Measurements from ENCODE around the gene CCL21.

The CCL21 gene

GRCh38 chr9:34709196-34709978, 549 bp downstream of the CCL21 start:
- no peak for DNase-seq (ENCODE audit: insufficient read length, low spot score)
- FAIRE-seq = no peak

DNA sequence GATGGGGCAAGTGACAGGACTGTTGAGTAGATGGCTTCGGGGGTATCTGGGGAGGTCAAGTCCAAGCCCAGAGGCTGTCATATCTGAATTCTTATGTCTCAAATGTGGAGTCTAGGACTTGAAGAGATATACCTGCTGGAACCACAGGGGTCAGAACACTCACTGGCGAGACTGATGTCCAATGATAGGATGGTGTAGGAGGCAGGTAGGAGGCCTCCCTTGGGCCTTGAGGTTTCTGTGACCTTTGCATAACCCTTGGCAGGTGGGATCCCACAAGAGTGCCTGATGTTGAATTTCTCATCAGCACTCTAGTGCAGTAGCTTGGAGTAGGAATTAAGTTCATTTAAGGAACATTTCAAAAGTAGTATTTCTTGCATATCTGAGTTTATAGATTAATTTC, 2.8 kb downstream of the CCL21 start:
- DNase-seq (ENCODE audit: insufficient read length, low spot score) = no peak
- no peak for FAIRE-seq

- DNase-seq (ENCODE audit: insufficient read length, low spot score) (peak; percentile 73), FAIRE-seq (peak; percentile 59)
Observed at GRCh38 chr9:34701769-34702736, 7.9 kb downstream of the CCL21 start.

- FAIRE-seq = no peak
Observed at GRCh38 chr9:34701023-34701768, 8.7 kb downstream of the CCL21 start.

GRCh38 chr9:34694811-34695210, 15.1 kb downstream of the CCL21 start:
- no peak for FAIRE-seq
- no peak for DNase-seq (ENCODE audit: insufficient read length, low spot score)

More at GRCh38 chr9:34701023-34701768, 8.7 kb downstream of the CCL21 start:
- DNase-seq (ENCODE audit: insufficient read length, low spot score) = peak; percentile 53

DNA sequence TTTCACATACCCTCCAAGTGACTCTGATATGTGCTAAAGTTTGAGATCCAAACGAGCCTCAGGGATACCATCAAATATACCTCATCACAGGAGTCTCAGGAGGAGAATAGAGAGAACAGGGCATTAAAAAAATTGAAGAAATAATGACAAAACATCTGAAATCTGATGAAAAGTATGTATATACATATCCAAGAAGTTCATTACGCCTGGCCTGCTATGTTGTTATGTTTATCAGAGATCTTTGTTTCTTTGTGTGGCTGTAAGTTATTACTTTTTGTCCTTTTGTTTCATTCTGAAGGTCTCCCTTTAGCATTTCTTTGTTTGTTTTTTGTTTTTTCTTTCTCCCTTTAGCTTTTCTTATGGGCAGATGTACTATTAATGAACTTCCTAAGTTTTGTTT, 16.4 kb downstream of the CCL21 start:
- DNase-seq (ENCODE audit: insufficient read length, low spot score) (no peak), FAIRE-seq (no peak)

DNA sequence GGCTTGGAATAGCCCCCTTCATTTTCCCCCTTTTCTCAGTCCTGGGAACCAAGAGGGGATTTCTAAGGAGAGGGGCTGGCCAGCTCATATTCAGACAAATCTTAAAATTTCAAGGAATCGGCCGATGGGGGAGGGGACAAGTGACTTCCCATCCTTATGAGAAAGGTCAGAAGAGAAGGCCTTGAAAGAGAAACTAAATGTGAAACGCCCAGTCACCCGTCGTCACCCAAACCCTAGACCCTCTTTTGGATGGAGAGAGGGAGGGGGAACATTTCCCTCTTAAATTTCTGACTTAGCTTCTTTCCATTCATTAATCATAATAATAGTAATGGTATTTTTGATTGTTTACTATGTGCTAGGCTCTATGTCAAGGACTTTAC, 18.0 kb downstream of the CCL21 start:
- FAIRE-seq (no peak), DNase-seq (ENCODE audit: insufficient read length, low spot score) (no peak)

DNA sequence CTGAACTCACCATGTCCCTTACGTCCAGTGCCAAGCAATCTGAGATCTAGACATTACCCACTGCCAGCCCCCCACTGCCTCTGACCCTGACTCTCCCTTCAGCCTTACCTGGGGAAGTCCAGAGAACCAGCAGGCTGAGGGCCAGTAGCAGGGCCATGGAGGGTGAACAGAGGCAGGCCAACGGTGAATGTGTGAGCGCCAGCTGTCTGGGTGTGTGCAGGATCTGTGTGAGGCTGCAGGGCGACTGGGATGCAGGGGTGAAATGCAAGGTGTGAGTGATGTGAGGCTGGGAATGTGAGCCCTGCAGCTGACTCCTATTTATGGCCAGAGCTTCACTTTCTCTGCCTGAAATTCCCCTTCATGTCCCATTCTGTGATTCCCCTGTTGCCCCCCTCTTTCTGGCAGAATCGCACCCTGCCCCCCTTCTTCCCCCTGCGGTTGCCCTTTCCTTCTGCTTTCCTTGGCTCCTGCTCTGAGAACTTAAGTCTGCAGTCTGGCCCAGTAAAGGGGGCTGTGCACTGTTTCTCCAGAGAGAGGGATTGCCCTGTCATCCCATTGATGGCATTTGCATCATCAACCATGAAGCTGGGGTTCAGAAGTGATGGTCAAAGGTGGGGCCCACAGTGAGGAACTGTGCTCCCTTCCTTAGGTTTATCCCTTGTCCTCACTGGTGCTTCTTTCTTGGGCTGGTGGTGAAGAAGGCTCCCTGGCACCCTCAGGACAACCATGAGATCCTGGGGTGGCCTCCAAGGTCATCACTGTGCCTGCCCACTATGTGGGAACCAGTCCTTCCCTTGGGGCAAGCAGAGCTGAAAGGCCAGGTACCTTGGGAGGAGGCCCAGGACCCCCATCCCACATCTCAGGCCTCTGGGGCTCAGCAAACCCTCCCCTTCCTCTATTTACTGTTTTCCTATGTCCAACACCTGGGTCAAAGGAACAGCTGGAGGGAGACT, 18.7 kb downstream of the CCL21 start, which contains the start of gene CCL19:
Gene CCL19 (minus strand): TSS at position 294 of the 953 bp plus-strand sequence. CDS start 137 bp downstream, at position 157.
- FAIRE-seq (no peak), DNase-seq (ENCODE audit: insufficient read length, low spot score) (no peak)

DNA sequence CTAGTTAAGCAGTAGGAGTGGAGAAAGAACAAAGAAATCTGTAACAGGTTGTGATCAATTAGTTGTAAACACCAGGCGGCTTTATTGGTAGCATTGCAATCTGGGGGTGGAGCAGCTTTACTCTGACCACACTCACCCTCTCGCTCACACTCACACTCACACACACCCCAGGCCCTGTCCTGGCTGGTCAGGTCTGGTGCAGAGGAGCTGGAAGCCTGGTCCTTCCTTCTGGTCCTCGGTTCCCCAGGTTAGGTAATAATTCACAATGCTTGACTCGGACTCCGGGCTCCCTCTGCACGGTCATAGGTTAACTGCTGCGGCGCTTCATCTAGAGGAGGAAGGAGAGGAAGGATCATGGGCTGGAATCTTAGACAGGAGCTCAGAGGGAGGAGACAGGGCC, 20.4 kb downstream of the CCL21 start:
- no peak for FAIRE-seq

GRCh38 chr9:34689116-34689470, 20.8 kb downstream of the CCL21 start:
- FAIRE-seq (no peak), DNase-seq (ENCODE audit: insufficient read length, low spot score) (no peak)

More for the DNA sequence above, 20.4 kb downstream of the CCL21 start:
- no peak for DNase-seq (ENCODE audit: insufficient read length, low spot score)

GRCh38 chr9:34688329-34689115, 21.4 kb downstream of the CCL21 start:
- DNase-seq (ENCODE audit: insufficient read length, low spot score) (no peak), FAIRE-seq (no peak)

GRCh38 chr9:34687276-34688030, 22.5 kb downstream of the CCL21 start:
- DNase-seq (ENCODE audit: insufficient read length, low spot score) = no peak
- no peak for FAIRE-seq

- no peak for FAIRE-seq
- DNase-seq (ENCODE audit: insufficient read length, low spot score) = no peak
Observed at GRCh38 chr9:34686732-34687131, 23.2 kb downstream of the CCL21 start.

GRCh38 chr9:34686231-34686630, 23.7 kb downstream of the CCL21 start:
- no peak for FAIRE-seq
- DNase-seq (ENCODE audit: insufficient read length, low spot score) = no peak

GRCh38 chr9:34685591-34685990, 24.3 kb downstream of the CCL21 start:
- FAIRE-seq (no peak), DNase-seq (ENCODE audit: insufficient read length, low spot score) (no peak)

- no peak for FAIRE-seq
- no peak for DNase-seq (ENCODE audit: insufficient read length, low spot score)
Observed at GRCh38 chr9:34684816-34685215, 25.1 kb downstream of the CCL21 start.

- FAIRE-seq = no peak
Observed at GRCh38 chr9:34684145-34684544, 25.8 kb downstream of the CCL21 start.

GRCh38 chr9:34675869-34676268, 34.1 kb downstream of the CCL21 start:
- FAIRE-seq = no peak
- no peak for DNase-seq (ENCODE audit: insufficient read length, low spot score)

More at GRCh38 chr9:34684145-34684544, 25.8 kb downstream of the CCL21 start:
- no peak for DNase-seq (ENCODE audit: insufficient read length, low spot score)

Measured in GM19239 (cell line).